CD4-positive, alpha-beta T cell treated with Interleukin-4 for 1 hour (primary cell): Measurements from ENCODE around the gene RGP1.

ENCODE experiments used
- DNase-seq, 2 donors: peaks; one replicate each; pipeline ENCODE4 v3.0.0-alpha.2; 2020 to 2022

The RGP1 gene

DNA sequence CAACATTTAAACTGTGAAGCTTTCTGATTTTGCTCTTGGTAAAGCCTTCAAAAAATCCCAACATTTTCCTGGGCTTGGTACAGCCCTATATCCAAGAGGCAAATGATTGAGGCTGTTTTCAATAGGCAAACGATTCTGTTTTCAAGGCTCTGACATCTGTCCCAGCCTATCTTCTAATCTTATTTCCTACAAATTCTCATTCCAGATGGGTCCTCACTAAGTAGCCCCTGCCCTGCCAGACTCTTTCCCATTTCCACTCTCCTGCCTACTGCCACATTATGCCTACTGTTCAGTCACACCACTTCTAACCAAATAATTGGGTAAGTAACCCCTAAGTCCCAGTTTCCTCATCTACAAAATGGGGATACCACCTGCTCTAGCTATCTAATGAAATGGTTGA lies 3.5 kb upstream of the RGP1 start:
- no peak for DNase-seq

DNA sequence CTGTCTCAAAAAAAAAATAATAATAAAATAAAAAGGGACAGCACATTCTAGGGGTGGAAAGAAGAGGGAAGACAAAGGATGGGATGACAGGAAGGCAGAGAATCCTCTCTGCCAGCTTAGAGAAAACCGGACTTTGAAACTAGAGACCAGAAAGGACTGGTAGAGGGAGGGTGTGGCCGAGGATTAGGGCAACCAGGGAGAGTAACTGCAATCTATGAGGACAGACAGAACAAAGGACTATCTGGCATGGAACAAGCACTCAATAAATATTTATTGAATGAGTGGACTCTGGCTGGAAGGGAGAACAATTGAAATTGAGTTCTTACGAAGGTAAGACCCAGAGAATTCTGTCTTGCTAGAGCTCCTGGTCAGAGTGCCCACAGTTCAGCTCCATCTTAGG lies 2.5 kb upstream of the RGP1 start:
- DNase-seq = no peak

DNA sequence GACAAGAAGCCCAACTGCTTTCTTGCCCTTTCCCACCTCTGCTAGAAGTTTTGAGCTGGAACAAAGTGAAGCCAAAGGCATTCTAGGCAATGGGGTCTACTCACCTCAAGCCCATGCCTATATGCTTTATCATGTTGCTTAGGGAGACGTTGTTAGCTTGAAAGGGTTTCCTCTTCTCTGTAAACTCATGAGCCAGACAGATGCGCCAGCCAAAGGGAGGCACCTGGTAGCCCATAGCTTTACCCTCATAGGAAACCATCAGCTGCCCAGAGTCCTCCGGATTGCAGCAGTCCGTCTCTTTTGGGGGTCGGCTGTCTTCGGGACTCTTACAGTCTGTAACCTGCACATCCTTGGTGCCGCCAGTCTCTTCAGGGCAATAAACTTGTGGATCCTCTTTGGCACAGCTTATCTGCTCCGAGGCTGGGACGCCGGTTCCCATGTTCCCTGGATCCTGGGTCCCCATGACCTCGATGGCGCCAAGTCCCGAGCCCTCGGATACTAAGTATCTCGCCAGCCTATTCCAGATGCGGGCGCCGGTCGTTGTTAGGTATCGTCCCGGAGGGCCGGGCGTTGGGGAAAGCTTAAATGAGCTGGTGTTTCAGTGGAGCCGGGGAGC lies 737 bp upstream of the RGP1 start:
- DNase-seq = no peak

DNA sequence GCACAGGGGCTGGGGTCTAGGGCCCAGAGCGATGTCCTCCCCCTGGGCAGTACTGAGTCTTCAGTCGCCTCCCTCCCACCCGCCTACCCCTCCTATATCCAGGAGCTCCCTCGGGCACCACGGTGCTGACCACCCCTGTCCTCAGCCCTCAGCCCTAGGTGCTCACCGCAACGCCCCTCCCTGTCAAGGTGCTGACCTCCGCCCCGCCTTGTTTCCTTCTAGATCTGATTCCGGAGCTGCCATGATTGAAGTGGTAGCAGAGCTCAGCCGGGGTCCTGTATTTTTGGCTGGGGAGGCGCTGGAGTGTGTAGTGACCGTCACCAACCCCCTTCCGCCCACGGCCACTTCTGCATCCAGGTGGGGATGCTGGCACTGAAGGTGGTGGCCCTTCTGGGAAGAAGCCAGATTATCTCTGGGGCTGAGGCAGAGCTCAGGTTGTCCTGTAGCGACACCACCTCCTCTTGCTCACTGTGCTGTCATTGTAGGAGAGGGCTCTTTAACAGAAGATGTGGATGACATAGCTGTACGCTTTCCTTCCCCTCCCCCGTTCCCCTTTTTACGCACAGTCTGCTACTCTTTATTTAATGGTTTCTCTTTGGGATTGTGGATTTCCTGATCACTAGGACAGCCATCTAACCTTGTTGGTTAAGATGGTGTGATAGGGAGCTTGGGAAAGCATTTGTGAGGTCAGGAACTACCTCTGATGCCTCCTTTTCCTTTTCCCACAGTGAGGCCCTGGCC lies 598 bp downstream of the RGP1 start:
- DNase-seq = peak; percentile 32 to 59

DNA sequence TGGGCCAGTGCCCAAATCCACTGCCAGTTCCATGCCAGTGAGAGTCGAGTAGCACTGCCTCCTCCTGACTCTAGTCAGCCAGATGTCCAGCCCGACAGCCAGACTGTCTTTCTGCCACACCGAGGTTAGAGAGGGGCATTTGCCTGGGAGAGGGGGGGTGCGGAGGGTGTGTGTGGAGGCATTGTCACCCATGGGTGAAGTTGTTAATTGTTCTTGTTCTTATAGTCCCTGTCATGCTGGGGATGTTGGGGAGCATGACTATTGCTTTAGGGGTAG lies 1.1 kb downstream of the RGP1 start:
- no peak for DNase-seq

DNA sequence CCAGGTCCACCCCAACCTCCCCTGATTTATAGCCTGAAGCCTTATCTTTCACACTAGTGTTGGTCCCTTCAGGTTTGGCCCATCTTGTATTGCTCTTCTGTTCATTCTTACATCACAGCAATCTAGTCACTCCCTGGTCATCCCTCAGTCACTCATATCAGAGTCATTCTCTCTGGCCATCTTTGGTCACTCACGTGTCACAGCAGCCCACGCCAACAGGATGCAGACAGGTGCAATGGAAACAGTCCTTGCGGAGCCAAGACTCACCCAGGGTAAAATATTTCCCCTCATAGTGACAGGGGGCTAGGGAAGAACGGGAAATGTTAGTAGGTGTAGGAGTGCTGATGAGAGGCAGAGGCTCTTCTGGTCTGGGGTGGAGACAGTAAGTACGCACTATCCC lies 4.4 kb downstream of the RGP1 start:
- DNase-seq = no peak

DNA sequence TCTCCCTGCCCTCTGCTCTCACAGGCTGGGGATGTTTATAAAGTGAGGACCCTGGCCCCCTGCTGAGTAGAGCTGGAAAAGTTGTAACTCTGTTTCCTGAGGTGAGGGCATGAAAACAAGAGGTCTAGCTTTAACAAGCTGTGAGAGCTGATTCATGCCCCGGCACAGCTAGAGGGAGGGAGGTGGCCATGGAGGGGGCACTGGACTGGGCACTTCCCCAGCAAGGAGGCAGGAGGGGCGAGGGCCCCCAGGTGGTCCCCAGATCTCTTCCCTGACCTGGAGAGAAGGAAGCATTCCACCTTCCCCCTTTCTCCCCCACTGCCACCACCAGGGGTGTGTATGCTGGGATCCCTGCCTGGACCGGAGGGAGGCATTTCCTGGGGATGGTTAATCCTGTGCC lies 5.2 kb downstream of the RGP1 start, which contains the start of gene MSMP:
Gene MSMP (minus strand): TSS at position 13 of the 400 bp plus-strand sequence. CDS start 147 bp downstream, outside the sequence.
- no peak for DNase-seq

DNA sequence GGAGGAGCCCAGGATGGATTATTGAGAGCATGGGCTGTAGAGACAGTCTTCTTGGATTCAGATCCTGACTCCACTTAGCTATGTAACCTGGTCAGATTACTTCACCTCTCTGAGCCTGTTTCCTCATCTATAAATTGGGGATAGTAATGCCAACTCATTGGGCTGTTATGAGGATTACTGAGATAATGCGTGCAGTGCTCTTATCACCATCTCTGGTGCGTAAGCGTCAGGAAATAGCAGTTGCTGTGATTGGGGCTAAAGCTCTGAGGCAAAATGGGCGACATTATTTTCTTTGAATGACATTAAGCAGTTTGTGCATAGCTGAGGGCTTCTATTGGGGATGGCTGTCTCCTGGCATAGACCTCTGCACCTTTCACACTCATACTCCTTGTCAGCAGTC lies 6.0 kb downstream of the RGP1 start:
- DNase-seq = no peak

DNA sequence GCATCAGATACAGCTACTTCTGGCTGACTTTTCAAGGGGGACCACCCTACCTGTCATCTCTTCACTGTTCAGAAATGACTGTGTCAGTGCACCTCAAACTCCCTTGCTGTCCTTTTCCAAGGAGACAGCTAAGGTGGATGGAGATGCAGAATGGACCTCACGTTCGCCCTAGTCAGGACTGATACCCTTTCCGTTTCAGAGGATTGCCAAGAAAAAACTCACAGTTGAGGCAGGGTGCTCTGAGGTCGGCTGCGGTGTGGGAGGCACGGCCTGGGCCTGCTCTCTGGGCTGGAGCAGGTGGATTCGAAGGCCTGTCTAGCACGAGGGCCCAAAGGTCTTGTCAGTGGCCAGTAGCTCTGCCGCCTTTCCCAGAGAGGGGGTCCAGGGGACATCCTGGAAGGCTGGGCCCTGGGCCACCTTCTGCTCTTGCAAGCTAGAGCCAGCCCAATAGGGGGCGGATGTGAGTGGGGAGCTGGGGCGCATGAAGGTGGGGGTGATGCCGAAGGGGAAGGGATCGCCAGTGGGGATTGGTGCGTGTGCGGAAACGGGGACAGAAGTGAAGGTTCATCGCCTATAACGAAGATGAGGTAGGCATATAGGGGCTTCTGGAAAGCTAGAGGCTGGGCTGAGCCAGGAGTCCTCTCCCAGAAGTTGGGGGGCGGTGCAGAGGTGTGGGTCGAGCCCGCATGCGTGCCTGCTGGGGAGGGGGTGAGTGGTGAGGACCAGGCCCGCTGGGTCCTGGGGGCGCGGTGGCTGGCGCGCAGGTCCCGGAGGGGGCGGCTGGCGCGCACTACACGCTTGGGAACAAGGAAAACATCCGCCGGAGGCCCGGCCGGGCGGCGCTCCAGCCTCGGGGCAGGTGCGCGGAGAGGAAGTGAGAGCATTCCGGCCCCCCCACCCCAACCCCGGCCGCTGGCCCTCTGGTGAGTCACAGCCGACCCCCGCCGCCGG lies 7.5 kb downstream of the RGP1 start:
- peak; percentile 76 to 78 for DNase-seq

DNA sequence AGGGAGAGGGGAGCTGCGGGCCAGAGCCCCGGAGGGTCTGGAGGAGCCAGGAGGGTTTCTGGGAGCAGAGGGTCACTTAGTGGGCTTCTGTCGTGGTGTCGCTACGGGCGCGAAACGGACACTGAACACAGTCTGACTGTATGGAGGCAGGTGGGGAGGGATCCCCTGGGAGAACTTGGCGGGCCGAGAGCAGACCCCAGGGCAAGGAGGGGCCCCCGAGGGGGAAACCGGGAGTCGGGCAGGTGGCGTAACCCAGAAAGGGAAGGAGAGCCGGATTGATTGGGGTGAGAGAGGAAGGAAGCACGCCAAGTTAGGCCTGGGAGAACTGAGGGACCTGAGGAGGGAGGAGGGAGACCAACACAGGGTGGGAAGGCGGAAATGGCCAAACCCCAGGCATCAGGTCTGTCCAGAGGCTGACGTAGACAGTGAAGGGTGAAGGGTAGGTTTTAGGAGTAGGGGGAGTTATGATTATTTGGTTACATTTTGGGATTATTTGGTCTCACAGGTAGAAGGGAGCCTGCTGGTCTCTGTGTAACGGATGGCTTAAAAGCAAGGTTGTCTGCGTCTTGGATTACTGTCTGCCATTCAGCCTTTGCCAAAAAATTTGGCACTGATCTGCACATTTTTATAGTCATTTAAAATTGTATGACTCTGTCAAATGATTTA lies 8.3 kb downstream of the RGP1 start:
- DNase-seq = no peak

DNA sequence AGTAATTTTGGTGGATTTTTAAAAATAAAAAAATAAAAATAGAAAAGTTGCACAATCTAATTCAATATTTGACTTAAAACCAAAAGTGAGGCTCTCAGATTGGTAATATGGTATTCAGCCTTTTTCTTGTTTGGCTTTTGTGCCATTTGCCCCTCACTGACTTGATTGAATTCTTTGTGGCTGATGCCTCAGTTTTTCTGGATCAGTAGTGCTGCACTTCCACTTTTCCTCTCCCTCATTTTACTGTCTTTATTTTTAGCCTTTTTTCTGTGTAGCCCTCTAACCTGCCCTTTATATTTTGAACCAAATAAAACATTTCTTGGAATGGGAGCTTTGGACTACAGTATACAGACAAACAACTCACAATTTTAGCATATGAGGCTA lies 8.8 kb downstream of the RGP1 start:
- DNase-seq = no peak

DNA sequence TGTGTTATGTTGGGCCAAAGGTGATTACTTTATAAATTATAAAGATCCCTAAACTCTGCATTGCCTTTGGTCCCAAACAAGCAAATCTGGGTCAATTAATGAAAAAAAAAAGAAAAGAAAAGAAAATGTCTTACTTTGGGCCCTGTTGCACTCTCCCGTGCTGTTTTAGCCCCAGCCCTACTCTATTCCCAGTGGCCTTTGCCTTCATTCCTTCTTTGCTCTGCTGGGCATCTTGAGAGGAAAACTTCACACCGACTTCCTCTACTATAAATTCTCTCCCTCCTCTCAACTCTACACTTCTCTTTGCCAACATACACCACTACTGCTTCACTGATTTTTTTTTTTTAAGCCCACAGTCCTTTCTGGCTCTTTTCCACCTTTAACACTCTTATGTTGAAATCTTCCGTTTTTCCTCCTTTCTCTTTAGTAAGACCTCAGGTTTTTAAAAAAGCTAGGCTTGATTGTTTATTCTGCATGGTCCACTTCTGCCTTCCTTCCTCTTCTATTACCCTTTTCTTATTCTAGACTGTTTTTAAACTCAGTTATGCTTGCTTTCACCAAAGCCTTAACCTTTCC lies 9.5 kb downstream of the RGP1 start:
- DNase-seq = no peak

DNA sequence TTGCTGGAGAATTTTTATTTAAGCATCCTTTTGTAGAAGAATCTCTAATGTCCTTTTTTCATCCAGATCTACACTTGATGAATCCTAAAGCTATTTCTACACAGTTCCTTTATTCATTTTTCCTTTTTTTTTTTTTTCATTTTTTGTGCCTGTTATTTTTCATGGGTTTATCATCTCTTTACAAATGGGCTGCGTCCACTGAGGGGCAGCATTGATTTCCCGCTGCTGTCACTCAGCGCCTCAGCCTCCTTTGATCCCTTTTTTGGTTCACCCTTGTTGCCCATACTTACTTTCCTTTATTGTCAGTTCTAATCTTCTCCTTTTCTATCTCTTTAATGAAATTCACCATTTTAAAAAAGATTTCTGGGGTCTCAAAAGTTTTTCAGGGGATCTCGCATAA lies 10.7 kb downstream of the RGP1 start:
- DNase-seq = no peak

DNA sequence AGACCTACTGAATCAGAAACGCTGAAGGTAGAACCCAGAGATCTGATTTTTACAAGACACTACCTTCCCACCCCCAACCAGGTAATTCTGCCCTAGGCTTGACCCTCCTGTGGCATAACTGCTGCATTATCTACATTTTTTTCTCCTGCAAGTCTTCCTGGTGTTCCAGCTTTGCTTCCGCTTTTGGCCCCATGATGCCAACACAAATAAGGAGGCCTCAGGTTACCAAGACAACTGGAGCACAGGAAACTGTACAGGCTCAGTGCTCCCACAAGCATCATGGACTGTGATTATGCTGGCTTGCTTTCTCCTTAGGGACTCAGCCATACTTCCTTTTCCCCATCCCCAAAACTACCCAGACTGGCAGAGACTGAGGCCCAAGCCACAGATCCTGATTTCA lies 11.6 kb downstream of the RGP1 start:
- no peak for DNase-seq

DNA sequence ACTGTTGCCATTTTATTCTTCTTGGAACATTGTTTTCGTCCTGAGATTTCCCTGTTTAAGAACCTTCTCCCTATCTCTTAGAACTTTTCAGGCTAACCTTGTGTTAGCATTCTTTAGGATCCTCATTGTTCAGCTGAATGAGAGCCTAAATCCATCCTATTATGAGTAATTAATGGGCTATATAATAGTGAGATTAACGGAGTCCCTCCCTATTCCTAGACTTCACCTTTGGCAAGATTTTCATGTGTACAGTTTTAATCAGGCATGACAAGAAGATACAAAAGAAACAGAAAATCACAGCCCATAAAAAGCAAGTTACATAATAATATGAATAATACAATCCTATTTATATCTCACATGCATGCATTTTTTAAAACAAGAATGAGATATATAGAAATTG lies 14.1 kb downstream of the RGP1 start:
- no peak for DNase-seq

DNA sequence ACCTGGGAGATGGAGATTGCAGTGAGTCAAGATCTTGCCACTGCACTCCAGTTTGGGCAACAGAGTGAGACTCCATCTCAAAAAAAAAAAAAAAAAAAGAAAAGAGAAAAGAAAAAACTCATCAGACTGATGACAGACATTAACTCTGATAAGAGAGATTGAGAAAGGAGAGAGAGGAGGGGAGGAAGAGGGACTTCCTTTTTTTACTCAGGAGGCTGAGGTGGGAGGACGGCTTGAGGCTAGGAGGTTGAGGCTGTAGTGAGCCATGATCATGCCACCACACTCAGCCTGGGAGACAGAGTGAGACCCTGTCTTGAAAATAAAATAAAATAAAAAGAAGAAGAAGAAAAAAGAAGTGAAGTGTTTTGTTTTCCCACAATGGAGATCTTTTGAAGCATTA lies 14.7 kb downstream of the RGP1 start:
- DNase-seq = no peak

DNA sequence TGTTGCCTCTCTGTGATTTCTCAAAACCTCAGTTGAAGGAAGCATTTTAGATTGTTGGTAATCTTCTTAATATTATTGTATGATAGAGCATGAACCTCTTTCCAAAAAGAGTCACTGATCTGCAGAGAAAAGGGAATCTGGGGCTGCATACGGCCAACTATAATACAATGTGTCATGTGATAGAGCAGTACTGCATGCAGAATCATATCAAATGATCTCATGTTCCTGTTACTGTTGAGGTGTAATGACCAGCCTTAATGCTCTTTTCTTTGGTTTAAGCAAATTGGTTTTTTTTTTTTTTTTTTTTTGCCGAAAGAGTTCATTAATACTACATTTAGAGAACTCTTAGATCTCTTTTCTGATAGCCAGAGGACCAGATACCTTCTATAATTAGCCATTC lies 17.9 kb downstream of the RGP1 start:
- DNase-seq = no peak

DNA sequence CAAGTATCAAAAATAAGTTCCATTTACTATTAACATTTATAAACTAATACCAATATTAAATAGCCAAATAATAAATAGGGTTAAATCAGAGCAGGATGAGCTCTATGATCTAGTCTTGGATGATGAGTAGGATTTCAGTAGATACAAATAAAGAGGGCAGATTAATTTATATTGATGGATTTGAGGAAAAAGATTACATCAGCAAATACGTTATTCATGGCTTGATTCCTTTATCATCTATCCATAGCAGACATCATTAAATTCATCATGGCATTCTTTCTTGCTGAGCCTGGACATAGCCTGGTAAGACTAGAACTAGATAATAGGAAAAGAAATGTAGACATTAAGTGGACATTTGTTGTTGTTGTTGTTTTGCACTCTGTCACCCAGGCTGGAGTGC lies 18.4 kb downstream of the RGP1 start:
- no peak for DNase-seq

DNA sequence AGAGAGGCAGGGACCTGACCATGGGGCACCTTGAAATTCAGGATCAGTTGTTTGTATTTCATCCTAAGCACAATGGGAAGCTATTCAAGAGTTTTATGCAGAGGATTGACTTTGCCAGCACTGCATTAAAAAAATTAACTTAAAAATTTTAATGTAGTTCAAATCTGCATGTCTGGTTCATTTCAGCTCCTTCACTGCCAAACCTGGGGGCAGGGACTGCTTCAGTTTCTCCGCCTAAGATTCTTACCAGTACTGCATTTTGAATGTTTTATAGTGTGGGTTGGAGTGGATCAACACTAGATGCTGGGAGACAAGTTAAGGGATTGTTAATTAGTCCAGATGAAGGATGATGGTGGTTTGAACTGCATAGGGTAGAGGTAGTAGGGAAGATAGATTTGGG lies 20.7 kb downstream of the RGP1 start:
- DNase-seq = no peak

DNA sequence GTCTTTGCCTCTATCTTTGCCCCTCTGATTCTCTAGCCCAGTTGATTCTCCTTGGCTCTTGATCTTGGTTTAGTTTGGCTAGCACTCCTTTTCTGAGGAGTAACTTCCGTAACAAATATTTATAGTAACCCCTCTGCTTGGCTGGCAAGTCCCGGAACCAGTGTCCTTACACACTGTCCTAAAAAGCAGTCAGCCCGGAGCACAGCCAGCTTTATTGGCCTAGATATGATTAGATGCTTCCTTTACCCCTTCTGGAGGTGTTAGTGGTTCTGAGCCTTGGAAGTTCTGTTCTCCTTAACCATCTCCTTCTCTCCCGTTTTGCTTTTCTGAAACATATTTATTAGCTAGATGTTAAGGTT lies 22.0 kb downstream of the RGP1 start:
- no peak for DNase-seq

DNA sequence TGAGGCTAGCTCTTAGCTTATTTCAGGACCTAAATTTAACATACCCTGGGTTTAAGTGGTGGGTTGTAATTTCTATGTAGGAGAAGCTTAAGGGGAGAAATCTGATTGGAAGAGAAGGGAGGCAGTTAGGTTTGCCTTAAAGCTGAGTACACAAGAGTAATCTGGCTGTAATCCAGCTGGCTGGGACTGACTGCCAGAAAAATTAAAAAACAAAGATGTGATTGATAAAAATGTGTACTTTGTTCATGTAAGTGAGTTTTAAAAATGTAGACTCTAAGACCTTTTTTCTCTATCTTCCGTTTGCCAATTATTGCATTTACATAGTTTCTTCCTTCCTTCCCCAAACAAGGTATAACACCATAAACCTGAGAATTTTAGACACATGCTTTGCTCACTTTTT lies 22.4 kb downstream of the RGP1 start:
- no peak for DNase-seq

DNA sequence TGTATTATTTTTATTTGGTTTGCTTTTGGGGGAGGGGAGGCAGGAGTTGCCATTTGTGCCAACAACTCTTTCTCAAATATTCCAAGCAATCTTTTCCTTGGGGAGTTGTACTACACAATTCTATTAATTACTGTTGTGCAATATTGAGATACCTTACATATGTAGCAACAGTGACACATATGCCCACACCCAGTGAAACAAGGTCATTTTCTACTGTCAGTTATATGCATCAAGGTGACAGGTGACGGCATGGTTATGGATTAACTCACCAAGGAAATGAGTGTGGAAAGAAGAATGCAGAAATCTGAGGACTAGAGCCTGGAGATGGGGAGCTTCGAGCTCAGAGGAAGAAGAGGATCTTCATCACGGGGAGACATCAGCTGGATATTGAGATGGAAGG lies 22.9 kb downstream of the RGP1 start:
- DNase-seq = no peak
